Activated CD4-positive, alpha-beta T cell treated with anti-CD3 and anti-CD28 coated beads, Interleukin-2, amount 10 ng/mL, durations not matched to agents 24 days and 14 days (primary cell): ENCODE results near the gene ZNF619. TPM values are rescaled to one million over a fixed set of nuclear protein-coding genes. Genes with fewer than 3 reads are reported as not detected.
A peak's percentile ranks its signal among the peaks of the same experiment; 100 is the strongest.
"Not testable (repeated sequence)": the region's sequence is repeated elsewhere in the genome, so short reads cannot be mapped to it uniquely, and the experiment has no call there.

Experiments
- DNase-seq: peaks from one replicate; pipeline ENCODE4 v3.0.0; 2022
- H3K27ac Mint-ChIP-seq: one replicate; pipeline ENCODE4 v1.8.0; 2022; ENCODE audit warnings: mild to moderate bottlenecking, mixed read lengths
- H3K27me3 Mint-ChIP-seq: one replicate; pipeline ENCODE4 v1.8.0; 2022; ENCODE audit warnings: mixed read lengths
- H3K36me3 Mint-ChIP-seq: one replicate; pipeline ENCODE4 v1.8.0; 2022; ENCODE audit warnings: low read depth, mild to moderate bottlenecking, mixed read lengths
- H3K4me1 Mint-ChIP-seq: one replicate; pipeline ENCODE4 v1.8.0; 2021; ENCODE audit warnings: mixed read lengths
- H3K4me3 Mint-ChIP-seq: one replicate; pipeline ENCODE4 v1.8.0; 2022; ENCODE audit warnings: mild to moderate bottlenecking, moderate library complexity, mixed read lengths
- H3K9me3 Mint-ChIP-seq: one replicate; pipeline ENCODE4 v1.8.0; 2021; ENCODE audit warnings: mixed read lengths
- intact Hi-C: fragments of 100-400 bp; cut with micrococcal nuclease; formaldehyde crosslinking; loops from one replicate; pipeline ENCODE4 v1.15.1; 2023
- total RNA-seq: library from RNA; stranded (reverse); gene quantifications from 2 replicates; pipeline ENCODE4 v1.2.3, GENCODE V29; 2022

The ZNF619 gene
- total RNA-seq, 1 donor from 2014 or later = 6.1 TPM

- Mint-ChIP-seq H3K27ac (peak within 1 kb of the TSS; percentile 93), H3K9me3 (no peaks in the 10 kb centered on the region), H3K36me3 (peaks cover 47% of the 10 kb centered on the region), H3K4me3 (peak within 1 kb of the TSS; percentile 88), H3K27me3 (peaks cover 2% of the 10 kb centered on the region), H3K4me1 (peaks cover 43% of the 10 kb centered on the region)
- intact Hi-C loops = loop anchor here (1.0 to 5.0 kb wide), 5 partner anchors 67 to 1506 kb away; partner anchors contain the start of genes CTNNB1, EIF1B, RPSA and ULK4
- DNase-seq = peak; percentile 98
Measured at GRCh38 chr3:40456940-40457823, 19.7 kb upstream of the ZNF619 start, which contains the start of gene RPL14. Gene RPL14, plus strand, starts transcription at chr3:40457339. Its CDS starts 133 bp downstream, at chr3:40457472.

GRCh38 chr3:40458473-40458872, 18.4 kb upstream of the ZNF619 start:
- no peak for DNase-seq
- Mint-ChIP-seq H3K36me3 (peaks cover 56% of the 10 kb centered on the region), H3K27ac (peak overlapping the region; percentile 93), H3K9me3 (no peaks in the 10 kb centered on the region), H3K27me3 (peaks cover 2% of the 10 kb centered on the region), H3K4me3 (peak overlapping the region; percentile 88), H3K4me1 (peaks cover 39% of the 10 kb centered on the region)
- intact Hi-C loops = loop anchor here (5.0 kb wide), 2 partner anchors 739 to 1051 kb away; partner anchors contain the start of genes CTNNB1 and RPSA

GRCh38 chr3:40460481-40460880, 16.4 kb upstream of the ZNF619 start:
- DNase-seq, H3K27me3 Mint-ChIP-seq, intact Hi-C loops, H3K9me3 Mint-ChIP-seq: not testable (repeated sequence)
- Mint-ChIP-seq H3K4me1 (peaks cover 49% of the 10 kb centered on the region), H3K4me3 (peak overlapping the region; percentile 40), H3K27ac (peak overlapping the region; percentile 25), H3K36me3 (peaks cover 76% of the 10 kb centered on the region)

- intact Hi-C loops = no loop called here
- no peaks in the 10 kb centered on the region for H3K9me3 Mint-ChIP-seq
- no peak overlapping the region for H3K4me3 Mint-ChIP-seq
- peaks cover 82% of the 10 kb centered on the region for H3K36me3 Mint-ChIP-seq
- DNase-seq = no peak
- peak overlapping the region; percentile 15 for H3K27ac Mint-ChIP-seq
- H3K4me1 Mint-ChIP-seq = peaks cover 46% of the 10 kb centered on the region
- H3K27me3 Mint-ChIP-seq = peaks cover 2% of the 10 kb centered on the region
Measured at GRCh38 chr3:40461161-40461560, 15.8 kb upstream of the ZNF619 start.

GRCh38 chr3:40462838-40463237, 14.1 kb upstream of the ZNF619 start:
- Mint-ChIP-seq H3K4me1 (peaks cover 43% of the 10 kb centered on the region), H3K36me3 (peaks cover 81% of the 10 kb centered on the region)
- H3K9me3 Mint-ChIP-seq, H3K4me3 Mint-ChIP-seq, H3K27me3 Mint-ChIP-seq, H3K27ac Mint-ChIP-seq, intact Hi-C loops, DNase-seq: not testable (repeated sequence)

GRCh38 chr3:40463579-40463978, 13.3 kb upstream of the ZNF619 start:
- Mint-ChIP-seq H3K27me3 (no peaks in the 10 kb centered on the region), H3K4me1 (peaks cover 37% of the 10 kb centered on the region), H3K4me3 (no peak overlapping the region), H3K27ac (no peak overlapping the region), H3K9me3 (no peaks in the 10 kb centered on the region), H3K36me3 (peaks cover 74% of the 10 kb centered on the region)
- no peak for DNase-seq
- intact Hi-C loops = no loop called here

- Mint-ChIP-seq H3K4me1 (peaks cover 30% of the 10 kb centered on the region), H3K36me3 (peaks cover 68% of the 10 kb centered on the region), H3K9me3 (no peaks in the 10 kb centered on the region), H3K27me3 (no peaks in the 10 kb centered on the region), H3K27ac (peak overlapping the region; percentile 73), H3K4me3 (no peak overlapping the region)
- peak; percentile 76 for DNase-seq
- intact Hi-C loops = no loop called here
Measured at GRCh38 chr3:40464339-40465110, 12.4 kb upstream of the ZNF619 start.

- intact Hi-C loops = no loop called here
- H3K4me1 Mint-ChIP-seq = peaks cover 30% of the 10 kb centered on the region
- no peak overlapping the region for H3K4me3 Mint-ChIP-seq
- H3K27ac Mint-ChIP-seq = no peak overlapping the region
- peaks cover 64% of the 10 kb centered on the region for H3K36me3 Mint-ChIP-seq
- no peaks in the 10 kb centered on the region for H3K9me3 Mint-ChIP-seq
- no peaks in the 10 kb centered on the region for H3K27me3 Mint-ChIP-seq
- DNase-seq = no peak
Measured at GRCh38 chr3:40465111-40465407, 11.9 kb upstream of the ZNF619 start.

GRCh38 chr3:40465456-40465855, 11.5 kb upstream of the ZNF619 start:
- intact Hi-C loops = no loop called here
- H3K4me1 Mint-ChIP-seq = peaks cover 27% of the 10 kb centered on the region
- H3K9me3 Mint-ChIP-seq = no peaks in the 10 kb centered on the region
- no peak for DNase-seq
- no peak overlapping the region for H3K4me3 Mint-ChIP-seq
- H3K27me3 Mint-ChIP-seq = no peaks in the 10 kb centered on the region
- H3K36me3 Mint-ChIP-seq = peaks cover 60% of the 10 kb centered on the region
- H3K27ac Mint-ChIP-seq = no peak overlapping the region

- Mint-ChIP-seq H3K36me3 (peaks cover 41% of the 10 kb centered on the region), H3K9me3 (no peaks in the 10 kb centered on the region), H3K4me1 (peaks cover 17% of the 10 kb centered on the region), H3K27ac (no peak overlapping the region), H3K4me3 (no peak overlapping the region), H3K27me3 (no peaks in the 10 kb centered on the region)
- no peak for DNase-seq
- intact Hi-C loops = no loop called here
Measured at GRCh38 chr3:40468018-40468417, 8.9 kb upstream of the ZNF619 start.

GRCh38 chr3:40470701-40471100, 6.2 kb upstream of the ZNF619 start:
- intact Hi-C loops = no loop called here
- Mint-ChIP-seq H3K27ac (no peak overlapping the region), H3K4me3 (no peak overlapping the region), H3K27me3 (peaks cover 5% of the 10 kb centered on the region), H3K36me3 (peaks cover 14% of the 10 kb centered on the region), H3K4me1 (no peaks in the 10 kb centered on the region), H3K9me3 (no peaks in the 10 kb centered on the region)
- DNase-seq = no peak

GRCh38 chr3:40477666-40478065, 744 bp downstream of the ZNF619 start:
- H3K4me3 Mint-ChIP-seq = peak overlapping the region; percentile 89
- intact Hi-C loops = loop anchor here (1.0 to 2.0 kb wide), 3 partner anchors 24 to 47 kb away; partner anchors contain the start of genes ZNF620 and ZNF621
- peaks cover 5% of the 10 kb centered on the region for H3K27me3 Mint-ChIP-seq

GRCh38 chr3:40487172-40487571, 10.2 kb downstream of the ZNF619 start:
- Mint-ChIP-seq H3K36me3 (peaks cover 64% of the 10 kb centered on the region), H3K4me1 (peaks cover 6% of the 10 kb centered on the region), H3K27ac (no peak overlapping the region), H3K4me3 (no peak overlapping the region), H3K27me3 (no peaks in the 10 kb centered on the region), H3K9me3 (peaks cover 25% of the 10 kb centered on the region)
- DNase-seq = no peak
- intact Hi-C loops = no loop called here

More at GRCh38 chr3:40477666-40478065, 744 bp downstream of the ZNF619 start:
- H3K36me3 Mint-ChIP-seq = peaks cover 30% of the 10 kb centered on the region
- peak overlapping the region; percentile 83 for H3K27ac Mint-ChIP-seq
- DNase-seq = no peak
- H3K4me1 Mint-ChIP-seq = peaks cover 27% of the 10 kb centered on the region
- no peaks in the 10 kb centered on the region for H3K9me3 Mint-ChIP-seq

- no peak overlapping the region for H3K4me3 Mint-ChIP-seq
- H3K27me3 Mint-ChIP-seq = no peaks in the 10 kb centered on the region
- no peak for DNase-seq
- intact Hi-C loops = no loop called here
- H3K9me3 Mint-ChIP-seq = peaks cover 24% of the 10 kb centered on the region
- no peaks in the 10 kb centered on the region for H3K4me1 Mint-ChIP-seq
- no peak overlapping the region for H3K27ac Mint-ChIP-seq
- peaks cover 40% of the 10 kb centered on the region for H3K36me3 Mint-ChIP-seq
Measured at GRCh38 chr3:40490916-40491315, 14.0 kb downstream of the ZNF619 start.
